Omental fat pad (tissue), 4 donors: ENCODE measurements around the gene UBAP2L. TPM values are rescaled to one million over a fixed set of nuclear protein-coding genes. Genes with fewer than 3 reads are reported as not detected.
"Not testable (repeated sequence)": the region's sequence is repeated elsewhere in the genome, so short reads cannot be mapped to it uniquely, and the experiment has no call there.

Source experiments
- ATAC-seq: fragments of 150-250 bp; one replicate; pipeline ENCODE4 v1.9.1; 2016; ENCODE audit warnings: mild to moderate bottlenecking, moderate library complexity; ENCODE audit not compliant: low FRiP score
- DNase-seq: peaks from one replicate; pipeline ENCODE4 v3.0.0-alpha.2; 2019; ENCODE audit warnings: low spot score
- CTCF ChIP-seq, 3 donors: fragments of 450-650 bp; IDR thresholded peaks; one replicate each; pipeline ENCODE4 v1.5.1; 2016 to 2017; ENCODE audit warnings: antibody characterized with exemption in 3 of 3, mild to moderate bottlenecking in 3 of 3, moderate library complexity in 2 of 3
- small RNA-seq: library from RNA; depleted of rRNA; stranded (forward); fragments of <200 nt; gene quantifications from one replicate; pipeline ENCODE3, GENCODE V24; 2016
- total RNA-seq, 4 donors: library from RNA; depleted of rRNA; stranded (reverse); fragments of >200 nt; gene quantifications; one replicate each; pipeline ENCODE4 v1.1.0, GENCODE V29; 2016

The UBAP2L gene
- total RNA-seq, 4 donors from 2014 or later = 51.9 to 92.1 (median 73.6) TPM

GRCh38 chr1:154313066-154313356 is 92.3 kb downstream of the UBAP2L start:
- ATAC-seq (no peak), DNase-seq (no peak)
- TF ChIP-seq CTCF (IDR thresholded peaks at IDR 0.05) = no peak

GRCh38 chr1:154314226-154314625 is 93.5 kb downstream of the UBAP2L start:
- not testable (repeated sequence) for DNase-seq, ATAC-seq

GRCh38 chr1:154316704-154317103 is 95.9 kb downstream of the UBAP2L start:
- DNase-seq = no peak
- ATAC-seq = no peak

GRCh38 chr1:154318386-154318785 is 97.6 kb downstream of the UBAP2L start:
- ATAC-seq = no peak
- TF ChIP-seq CTCF (IDR thresholded peaks at IDR 0.05) = no peak
- no peak for DNase-seq

More at GRCh38 chr1:154316704-154317103, 95.9 kb downstream of the UBAP2L start:
- TF ChIP-seq CTCF (IDR thresholded peaks at IDR 0.05) = no peak

Small RNAs within 50 kb of the gene (small RNA-seq; reads per million reads assigned to genes)
- 1.2 reads per million for gene MIR190B
- not detected for gene RF00273
- gene RNU6-121P = not detected
- gene RNU6-239P = not detected
- gene SNORA58B = not detected

Other genes with a start within 250 kb of the UBAP2L start
- gene JTB, start 243.3 kb upstream of the UBAP2L start, total RNA-seq = 100 to 1,000 TPM; 190 to 258 (median 208) TPM
- gene RAB13, start 234.6 kb upstream of the UBAP2L start, total RNA-seq = 10 to 100 TPM; 62.7 to 87.5 (median 78.3) TPM
- 1,000 to 10,000 TPM; 1,559 to 2,240 (median 2,115) TPM for gene RPS27, start 230.2 kb upstream of the UBAP2L start, total RNA-seq
- gene NUP210L, start 65.9 kb upstream of the UBAP2L start, total RNA-seq = under 1 TPM in 3 of 4 donors, not detected in 1; 0.06 to 0.12 (median 0.09) TPM
- 100 to 1,000 TPM; 285 to 611 (median 352) TPM for gene TPM3, start 28.9 kb upstream of the UBAP2L start, total RNA-seq
- not detected for gene CFAP141, start 14.6 kb upstream of the UBAP2L start, total RNA-seq
- 100 to 1,000 TPM in 3 of 4 donors, 10 to 100 TPM in 1; 64.4 to 114 (median 103) TPM for gene HAX1, start 51.7 kb downstream of the UBAP2L start, total RNA-seq
- under 1 TPM in 2 of 4 donors, not detected in 2; 0.25 to 0.37 TPM for gene AQP10, start 100.1 kb downstream of the UBAP2L start, total RNA-seq
- 10 to 100 TPM; 41.6 to 78.3 (median 51.0) TPM for gene ATP8B2, start 104.6 kb downstream of the UBAP2L start, total RNA-seq
- 10 to 100 TPM; 41.1 to 98.1 (median 62.5) TPM for gene IL6R, start 184.4 kb downstream of the UBAP2L start, total RNA-seq